Osteocyte (in vitro differentiated cells): Measurements from ENCODE around the gene STAB1. TPM values are rescaled to one million over a fixed set of nuclear protein-coding genes. Genes with fewer than 3 reads are reported as not detected.

Experiments
- DNase-seq: peaks from one replicate; pipeline ENCODE4 v3.0.0; 2021; ENCODE audit warnings: mixed read lengths; ENCODE audit not compliant: unreplicated experiment; ENCODE audit errors: extremely low spot score
- H3K27ac Mint-ChIP-seq: one replicate; pipeline ENCODE4 v1.8.0; 2021; ENCODE audit warnings: mild to moderate bottlenecking, mixed read lengths; ENCODE audit not compliant: unreplicated experiment
- H3K27me3 Mint-ChIP-seq: one replicate; pipeline ENCODE4 v1.8.0; 2021; ENCODE audit warnings: mixed read lengths; ENCODE audit not compliant: unreplicated experiment
- H3K36me3 Mint-ChIP-seq: one replicate; pipeline ENCODE4 v1.8.0; 2021; ENCODE audit warnings: mixed read lengths; ENCODE audit not compliant: unreplicated experiment
- H3K4me1 Mint-ChIP-seq: one replicate; pipeline ENCODE4 v1.8.0; 2021; ENCODE audit warnings: mixed read lengths; ENCODE audit not compliant: unreplicated experiment
- H3K4me3 Mint-ChIP-seq: one replicate; pipeline ENCODE4 v1.8.0; 2021; ENCODE audit warnings: mild to moderate bottlenecking, moderate library complexity, mixed read lengths; ENCODE audit not compliant: unreplicated experiment
- H3K9me3 Mint-ChIP-seq: one replicate; pipeline ENCODE4 v1.8.0; 2021; ENCODE audit warnings: mixed read lengths; ENCODE audit not compliant: unreplicated experiment
- total RNA-seq: library from RNA; stranded (reverse); gene quantifications from 2 replicates; pipeline ENCODE4 v1.2.1, GENCODE V29; 2021
- TF ChIP-seq, protein P1 (sequence below): fragments of 200-600 bp; sonication (generic); IDR thresholded peaks from 2 replicates; pipeline ENCODE4 v1.5.0; 2021; ENCODE audit warnings: antibody characterized with exemption, mild to moderate bottlenecking, moderate library complexity

The STAB1 gene
- total RNA-seq, 1 donor from 2014 or later, result not detected

DNA sequence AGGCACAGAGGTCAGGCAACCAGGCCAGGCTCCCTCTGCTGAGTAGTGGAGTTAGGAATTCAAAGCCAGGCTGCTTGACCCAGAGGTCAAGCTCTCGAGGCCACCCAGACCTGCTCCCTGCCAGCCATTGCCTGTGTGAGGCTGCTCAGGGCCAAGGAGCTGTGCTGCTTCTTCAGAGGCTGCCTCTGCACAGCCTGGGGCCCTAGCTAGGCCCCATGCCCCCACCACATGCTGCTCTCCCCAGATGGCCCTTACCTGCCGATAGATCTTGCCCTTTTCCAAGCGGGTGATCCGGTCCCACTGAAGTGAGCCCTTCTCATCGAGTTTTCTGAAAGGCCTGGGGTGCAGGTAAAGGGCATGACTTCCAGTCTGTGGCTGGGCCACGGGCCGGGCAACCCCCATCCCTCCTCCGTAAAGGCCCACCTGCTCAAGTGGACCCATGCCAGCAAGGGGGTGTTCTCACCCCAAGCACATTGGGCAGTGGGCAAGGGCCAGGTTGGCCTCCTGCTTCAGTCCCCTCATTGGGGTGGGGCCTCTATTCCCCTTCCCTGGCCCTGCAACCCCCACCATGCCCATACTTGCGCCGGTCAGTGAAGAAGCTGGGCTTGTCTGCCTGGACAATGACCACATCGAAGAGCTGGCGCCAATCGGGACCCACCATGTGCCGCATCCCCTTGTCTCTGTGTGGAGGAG is 32.0 kb downstream of the STAB1 start:
- Mint-ChIP-seq H3K9me3 (no peaks in the 10 kb centered on the region), H3K27me3 (no peaks in the 10 kb centered on the region), H3K27ac (no peak overlapping the region), H3K36me3 (peaks cover 22% of the 10 kb centered on the region), H3K4me1 (peaks cover 8% of the 10 kb centered on the region), H3K4me3 (no peak overlapping the region)
- no peak for DNase-seq
- TF ChIP-seq, protein P1, sequence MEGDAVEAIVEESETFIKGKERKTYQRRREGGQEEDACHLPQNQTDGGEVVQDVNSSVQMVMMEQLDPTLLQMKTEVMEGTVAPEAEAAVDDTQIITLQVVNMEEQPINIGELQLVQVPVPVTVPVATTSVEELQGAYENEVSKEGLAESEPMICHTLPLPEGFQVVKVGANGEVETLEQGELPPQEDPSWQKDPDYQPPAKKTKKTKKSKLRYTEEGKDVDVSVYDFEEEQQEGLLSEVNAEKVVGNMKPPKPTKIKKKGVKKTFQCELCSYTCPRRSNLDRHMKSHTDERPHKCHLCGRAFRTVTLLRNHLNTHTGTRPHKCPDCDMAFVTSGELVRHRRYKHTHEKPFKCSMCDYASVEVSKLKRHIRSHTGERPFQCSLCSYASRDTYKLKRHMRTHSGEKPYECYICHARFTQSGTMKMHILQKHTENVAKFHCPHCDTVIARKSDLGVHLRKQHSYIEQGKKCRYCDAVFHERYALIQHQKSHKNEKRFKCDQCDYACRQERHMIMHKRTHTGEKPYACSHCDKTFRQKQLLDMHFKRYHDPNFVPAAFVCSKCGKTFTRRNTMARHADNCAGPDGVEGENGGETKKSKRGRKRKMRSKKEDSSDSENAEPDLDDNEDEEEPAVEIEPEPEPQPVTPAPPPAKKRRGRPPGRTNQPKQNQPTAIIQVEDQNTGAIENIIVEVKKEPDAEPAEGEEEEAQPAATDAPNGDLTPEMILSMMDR, result no peak

DNA sequence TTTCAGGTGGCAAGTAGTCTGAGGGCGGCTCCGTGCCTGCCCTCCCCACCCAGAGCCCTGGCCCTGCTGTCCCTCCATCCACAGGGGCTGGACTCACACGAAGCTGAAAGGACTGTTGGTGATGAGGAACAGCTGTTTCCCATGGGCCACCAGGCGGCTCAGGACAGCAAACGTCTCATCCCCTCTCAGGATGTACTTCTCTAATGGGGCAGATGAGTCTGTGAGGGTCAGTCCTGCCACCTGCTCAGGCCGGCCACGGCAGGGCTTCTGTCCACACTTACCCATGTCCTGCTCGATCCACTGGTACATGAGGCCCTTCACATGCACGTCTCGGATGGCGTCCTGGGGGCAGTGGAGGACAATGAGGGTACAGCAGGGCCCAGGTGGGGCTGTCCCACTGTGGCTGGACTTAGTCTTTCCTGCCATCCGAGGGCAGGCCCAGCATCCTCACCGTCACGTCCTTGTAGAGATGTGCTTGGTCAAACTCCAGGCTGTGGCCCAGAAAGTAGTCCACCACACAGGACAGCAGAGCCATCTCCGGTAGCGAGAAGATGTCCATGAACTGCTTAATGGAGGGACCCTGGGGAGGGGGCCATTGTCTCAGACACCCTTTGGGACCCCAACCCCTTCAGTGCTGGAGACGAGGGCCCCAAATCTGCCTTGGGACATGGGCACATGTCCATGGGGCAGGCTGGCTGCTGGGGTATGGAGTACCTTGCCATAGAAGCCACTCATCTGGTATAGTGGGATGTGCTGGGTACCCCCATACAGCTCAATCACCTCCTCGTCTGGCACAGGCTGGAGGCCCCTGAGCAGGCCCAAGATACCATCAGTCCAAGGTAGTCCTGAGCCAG is 32.8 kb downstream of the STAB1 start:
- Mint-ChIP-seq H3K9me3 (no peaks in the 10 kb centered on the region), H3K27me3 (no peaks in the 10 kb centered on the region), H3K4me1 (peaks cover 13% of the 10 kb centered on the region), H3K27ac (no peak overlapping the region), H3K36me3 (peaks cover 22% of the 10 kb centered on the region), H3K4me3 (no peak overlapping the region)
- DNase-seq, result no peak
- TF ChIP-seq, protein P1, result no peak

DNA sequence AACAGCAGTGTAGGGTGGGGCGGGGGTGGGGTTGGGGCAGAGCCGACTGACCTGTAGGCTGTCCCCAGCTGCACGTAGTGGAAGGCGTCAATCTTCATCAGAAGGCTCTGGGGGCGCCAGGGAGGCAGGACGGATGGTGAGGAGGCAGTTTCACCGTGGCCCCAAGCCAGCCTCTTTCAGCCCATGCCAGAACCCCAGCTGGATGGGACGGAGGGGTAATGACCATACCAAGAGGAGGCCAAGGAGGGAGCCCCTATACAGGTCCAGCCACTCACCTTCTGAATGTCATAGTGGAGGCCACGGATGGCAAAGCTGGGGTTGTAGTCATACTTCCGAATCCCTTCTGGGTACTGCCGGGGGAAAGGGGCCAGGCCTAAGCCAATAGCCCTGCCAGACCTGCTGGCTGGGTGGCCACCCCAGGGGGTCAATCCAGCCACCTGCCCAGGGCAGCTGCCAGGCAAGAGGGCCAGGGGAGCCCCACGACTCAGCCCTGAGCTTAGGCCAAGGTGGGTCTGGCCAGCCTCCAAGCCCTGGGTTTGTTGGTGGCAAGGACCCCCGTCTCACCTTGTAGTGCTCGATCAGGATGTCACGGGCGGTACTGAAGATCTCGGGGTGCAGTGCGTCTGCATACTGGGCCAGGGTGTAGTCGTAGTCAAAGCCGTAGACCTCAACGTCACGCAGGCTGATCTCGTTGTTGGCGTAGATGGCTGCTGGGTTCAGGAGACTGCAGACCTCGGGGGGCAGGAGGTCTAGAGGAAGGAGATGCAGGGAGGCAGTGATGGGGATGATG is 33.6 kb downstream of the STAB1 start:
- H3K27ac Mint-ChIP-seq, result no peak overlapping the region
- H3K27me3 Mint-ChIP-seq, result no peaks in the 10 kb centered on the region
- H3K4me3 Mint-ChIP-seq, result no peak overlapping the region
- H3K4me1 Mint-ChIP-seq, result peaks cover 13% of the 10 kb centered on the region
- TF ChIP-seq, protein P1, result no peak
- no peak for DNase-seq
- no peaks in the 10 kb centered on the region for H3K9me3 Mint-ChIP-seq
- peaks cover 20% of the 10 kb centered on the region for H3K36me3 Mint-ChIP-seq

DNA sequence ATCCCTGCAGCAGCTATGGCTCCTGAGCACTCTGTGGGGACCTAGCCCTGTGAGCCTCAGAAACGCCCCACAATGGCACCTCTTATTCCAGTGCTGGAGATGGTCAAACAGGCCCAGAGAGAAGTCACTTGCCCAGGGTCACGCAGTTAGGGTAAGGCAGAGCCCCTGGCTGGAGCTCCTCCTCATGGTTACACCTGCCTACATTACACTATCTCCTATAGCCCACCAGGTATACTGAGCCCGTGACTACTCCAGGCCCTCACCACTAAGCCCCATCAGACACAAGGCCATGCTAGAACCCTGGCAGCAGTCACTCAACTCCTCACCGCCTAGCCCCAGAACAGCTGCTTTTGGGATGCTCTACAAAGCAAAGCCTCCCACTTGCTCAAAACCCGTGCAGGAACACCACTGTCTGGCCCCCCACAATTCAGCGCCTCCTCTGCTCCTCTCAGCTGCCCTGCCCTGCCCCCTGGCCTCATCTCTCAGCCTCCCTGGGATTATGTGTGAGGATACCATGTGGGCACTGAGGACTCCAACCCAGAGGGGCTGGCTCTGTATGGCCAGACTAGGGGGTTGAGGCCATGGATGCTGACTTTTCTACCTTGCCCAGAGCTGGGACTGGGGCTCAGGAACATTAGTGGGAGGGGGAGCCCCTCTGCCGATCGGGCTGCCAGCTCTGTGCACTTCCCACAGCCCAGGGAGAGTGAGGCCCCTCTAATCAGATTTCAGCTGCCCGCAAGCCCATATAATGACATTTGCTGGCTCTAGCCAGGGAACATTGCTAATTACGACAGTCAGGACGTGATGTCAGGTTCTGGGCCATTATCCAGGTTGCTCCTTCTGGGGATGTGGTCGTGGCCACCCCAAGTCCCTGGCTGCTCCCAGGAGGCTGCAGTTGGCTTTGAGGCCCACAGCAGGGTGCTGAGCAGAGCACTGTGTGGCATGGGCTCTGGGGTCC is 34.5 kb downstream of the STAB1 start:
- no peak overlapping the region for H3K4me3 Mint-ChIP-seq
- TF ChIP-seq, protein P1, result no peak
- DNase-seq, result no peak

More for the DNA sequence above, 34.5 kb downstream of the STAB1 start:
- Mint-ChIP-seq H3K9me3 (no peaks in the 10 kb centered on the region), H3K36me3 (peaks cover 13% of the 10 kb centered on the region), H3K27me3 (no peaks in the 10 kb centered on the region), H3K4me1 (peaks cover 16% of the 10 kb centered on the region), H3K27ac (no peak overlapping the region)
